Gastroesophageal sphincter (tissue), 4 donors: ENCODE results near the gene OTOG. TPM values are rescaled to one million over a fixed set of nuclear protein-coding genes. Genes with fewer than 3 reads are reported as not detected.

Experiments
- ATAC-seq: fragments of 150-250 bp; one replicate; pipeline ENCODE4 v1.9.1; 2016; ENCODE audit warnings: mild to moderate bottlenecking, moderate library complexity
- H3K27ac ChIP-seq, 4 donors: fragments of 200-600 bp; sonication (generic) in 3 of 4; 1 replicate in 3 of 4; 2 replicates in 1 of 4; pipeline ENCODE4 v1.5.1; 2016 to 2019
- H3K27me3 ChIP-seq: fragments of 200-600 bp; sonication (generic); one replicate; pipeline ENCODE4 v1.5.1; 2019
- H3K36me3 ChIP-seq, 2 donors: fragments of 200-600 bp; sonication (generic); one replicate each; pipeline ENCODE4 v1.5.1; 2019; ENCODE audit warnings: control low read depth in 1 of 2
- H3K4me1 ChIP-seq, 3 donors: fragments of 200-600 bp; sonication (generic); 1 replicate in 2 of 3; 2 replicates in 1 of 3; pipeline ENCODE4 v1.5.1; 2016 to 2019; ENCODE audit warnings: control low read depth in 2 of 3
- H3K4me3 ChIP-seq, 2 donors: fragments of 200-600 bp; sonication (generic); one replicate each; pipeline ENCODE4 v1.5.1; 2019; ENCODE audit warnings: mild to moderate bottlenecking in 1 of 2, moderate library complexity in 1 of 2
- H3K9me3 ChIP-seq, 3 donors: fragments of 200-600 bp; sonication (generic); one replicate each; pipeline ENCODE4 v1.5.1; 2017 to 2019; ENCODE audit warnings: control low read depth in 2 of 3
- EP300 ChIP-seq: sonication (generic); formaldehyde crosslinking; IDR thresholded peaks from one replicate; pipeline ENCODE4 v1.6.1; 2017; ENCODE audit warnings: antibody characterized with exemption, mild to moderate bottlenecking
- POLR2A ChIP-seq, 2 donors: fragments of 450-650 bp; IDR thresholded peaks; one replicate each; pipeline ENCODE4 v1.6.1; 2017; ENCODE audit warnings: antibody characterized with exemption in 2 of 2, mild to moderate bottlenecking in 2 of 2, moderate library complexity in 1 of 2
- POLR2AphosphoS5 ChIP-seq: sonication (generic); formaldehyde crosslinking; IDR thresholded peaks from one replicate; pipeline ENCODE4 v1.6.1; 2017; ENCODE audit warnings: antibody characterized with exemption
- WGBS, 2 donors: methylation state at CpG; one replicate each; pipeline ENCODE4 v1.1.5; 2018; ENCODE audit warnings: low coverage in 1 of 2; 5-methylcytosine and 5-hydroxymethylcytosine counted together
- total RNA-seq, 4 donors: library from RNA; depleted of rRNA; stranded (reverse); fragments of >200 nt; gene quantifications; one replicate each; pipeline ENCODE4 v1.1.0, GENCODE V29; 2016
- TF ChIP-seq, protein P1 (sequence below), 4 experiments: fragments of 200-600 bp in 2 of 4; fragments of 450-650 bp in 2 of 4; sonication (generic) in 1 of 4; IDR thresholded peaks; one replicate each; pipeline ENCODE4 v1.5.1; 2017 to 2019; ENCODE audit warnings: antibody characterized with exemption in 4 of 4, mild to moderate bottlenecking in 2 of 4, moderate library complexity in 2 of 4

The OTOG gene, protein sequence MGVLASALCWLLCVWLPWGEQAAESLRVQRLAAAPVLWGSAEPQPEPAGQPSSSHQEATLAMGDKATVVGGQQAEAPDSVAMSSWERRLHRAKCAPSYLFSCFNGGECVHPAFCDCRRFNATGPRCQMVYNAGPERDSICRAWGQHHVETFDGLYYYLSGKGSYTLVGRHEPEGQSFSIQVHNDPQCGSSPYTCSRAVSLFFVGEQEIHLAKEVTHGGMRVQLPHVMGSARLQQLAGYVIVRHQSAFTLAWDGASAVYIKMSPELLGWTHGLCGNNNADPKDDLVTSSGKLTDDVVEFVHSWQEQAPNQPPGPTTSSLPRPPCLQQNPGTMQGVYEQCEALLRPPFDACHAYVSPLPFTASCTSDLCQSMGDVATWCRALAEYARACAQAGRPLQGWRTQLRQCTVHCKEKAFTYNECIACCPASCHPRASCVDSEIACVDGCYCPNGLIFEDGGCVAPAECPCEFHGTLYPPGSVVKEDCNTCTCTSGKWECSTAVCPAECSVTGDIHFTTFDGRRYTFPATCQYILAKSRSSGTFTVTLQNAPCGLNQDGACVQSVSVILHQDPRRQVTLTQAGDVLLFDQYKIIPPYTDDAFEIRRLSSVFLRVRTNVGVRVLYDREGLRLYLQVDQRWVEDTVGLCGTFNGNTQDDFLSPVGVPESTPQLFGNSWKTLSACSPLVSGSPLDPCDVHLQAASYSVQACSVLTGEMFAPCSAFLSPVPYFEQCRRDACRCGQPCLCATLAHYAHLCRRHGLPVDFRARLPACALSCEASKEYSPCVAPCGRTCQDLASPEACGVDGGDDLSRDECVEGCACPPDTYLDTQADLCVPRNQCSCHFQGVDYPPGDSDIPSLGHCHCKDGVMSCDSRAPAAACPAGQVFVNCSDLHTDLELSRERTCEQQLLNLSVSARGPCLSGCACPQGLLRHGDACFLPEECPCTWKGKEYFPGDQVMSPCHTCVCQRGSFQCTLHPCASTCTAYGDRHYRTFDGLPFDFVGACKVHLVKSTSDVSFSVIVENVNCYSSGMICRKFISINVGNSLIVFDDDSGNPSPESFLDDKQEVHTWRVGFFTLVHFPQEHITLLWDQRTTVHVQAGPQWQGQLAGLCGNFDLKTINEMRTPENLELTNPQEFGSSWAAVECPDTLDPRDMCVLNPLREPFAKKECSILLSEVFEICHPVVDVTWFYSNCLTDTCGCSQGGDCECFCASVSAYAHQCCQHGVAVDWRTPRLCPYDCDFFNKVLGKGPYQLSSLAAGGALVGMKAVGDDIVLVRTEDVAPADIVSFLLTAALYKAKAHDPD (N-terminal part only)
- not detected for total RNA-seq

DNA sequence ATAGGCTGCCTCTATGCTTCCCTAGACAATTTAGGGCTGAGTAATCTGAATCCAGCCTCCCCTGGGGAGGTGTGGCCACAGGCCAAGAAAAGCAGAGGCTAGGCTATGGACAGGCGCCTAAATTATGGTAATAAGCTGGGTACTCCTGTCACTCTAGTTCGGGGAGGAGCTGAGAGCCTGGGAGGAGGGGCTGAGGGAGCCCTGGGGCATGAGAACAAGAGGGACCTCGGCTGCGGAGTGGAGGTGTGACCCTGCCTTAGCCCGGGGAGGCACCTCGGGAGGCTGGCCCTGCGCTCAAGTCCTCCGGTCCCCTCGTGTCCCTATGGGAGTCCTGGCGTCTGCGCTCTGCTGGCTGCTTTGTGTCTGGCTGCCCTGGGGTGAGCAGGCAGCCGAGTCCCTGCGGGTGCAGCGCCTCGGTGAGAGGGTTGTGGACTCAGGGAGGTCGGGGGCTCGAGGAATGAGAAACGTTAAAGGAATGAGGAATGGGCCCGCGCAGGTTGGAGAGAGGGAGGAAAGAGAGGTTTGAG is at the start of gene OTOG:
OTOG (plus strand) TSS at position 209 of the 527 bp plus-strand sequence; CDS start at position 323, 114 bp downstream.
- WGBS, 2 donors, result 2% methylated on average over 6 of the region's 20 CpGs; no CpG with 5 or more reads in 1 of the 2 donors
- no peak within 1 kb of the TSS for H3K4me3 ChIP-seq
- peaks cover 76% of the 10 kb centered on the region for H3K27me3 ChIP-seq
- no peak for TF ChIP-seq POLR2A (IDR thresholded peaks at IDR 0.05)
- TF ChIP-seq, protein P1, sequence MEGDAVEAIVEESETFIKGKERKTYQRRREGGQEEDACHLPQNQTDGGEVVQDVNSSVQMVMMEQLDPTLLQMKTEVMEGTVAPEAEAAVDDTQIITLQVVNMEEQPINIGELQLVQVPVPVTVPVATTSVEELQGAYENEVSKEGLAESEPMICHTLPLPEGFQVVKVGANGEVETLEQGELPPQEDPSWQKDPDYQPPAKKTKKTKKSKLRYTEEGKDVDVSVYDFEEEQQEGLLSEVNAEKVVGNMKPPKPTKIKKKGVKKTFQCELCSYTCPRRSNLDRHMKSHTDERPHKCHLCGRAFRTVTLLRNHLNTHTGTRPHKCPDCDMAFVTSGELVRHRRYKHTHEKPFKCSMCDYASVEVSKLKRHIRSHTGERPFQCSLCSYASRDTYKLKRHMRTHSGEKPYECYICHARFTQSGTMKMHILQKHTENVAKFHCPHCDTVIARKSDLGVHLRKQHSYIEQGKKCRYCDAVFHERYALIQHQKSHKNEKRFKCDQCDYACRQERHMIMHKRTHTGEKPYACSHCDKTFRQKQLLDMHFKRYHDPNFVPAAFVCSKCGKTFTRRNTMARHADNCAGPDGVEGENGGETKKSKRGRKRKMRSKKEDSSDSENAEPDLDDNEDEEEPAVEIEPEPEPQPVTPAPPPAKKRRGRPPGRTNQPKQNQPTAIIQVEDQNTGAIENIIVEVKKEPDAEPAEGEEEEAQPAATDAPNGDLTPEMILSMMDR (IDR thresholded peaks at IDR 0.05), result no peak
- TF ChIP-seq POLR2AphosphoS5, result no peak
- TF ChIP-seq EP300, result no peak
- no peaks in the 10 kb centered on the region for H3K36me3 ChIP-seq
- no peak for ATAC-seq
- H3K4me1 ChIP-seq, result peaks cover 0 to 6% (median 0%) of the 10 kb centered on the region in 3 donors
- H3K27ac ChIP-seq, result no peak within 1 kb of the TSS
- H3K9me3 ChIP-seq, result no peaks in the 10 kb centered on the region

GRCh38 chr11:17498058-17498457 is 49.0 kb upstream of the OTOG start:
- Histone ChIP-seq H3K4me3 (no peak overlapping the region), H3K9me3 (no peaks in the 10 kb centered on the region), H3K4me1 (no peaks in the 10 kb centered on the region), H3K36me3 (no peaks in the 10 kb centered on the region), H3K27me3 (peaks cover 12% of the 10 kb centered on the region), H3K27ac (no peak overlapping the region)
- ATAC-seq, result no peak
- 56 to 90% methylated on average over 2 to 3 of the region's 4 CpGs for WGBS, 2 donors
- TF ChIP-seq POLR2AphosphoS5 (no peak), POLR2A (IDR thresholded peaks at IDR 0.05) (no peak), EP300 (no peak)
- TF ChIP-seq, protein P1 (IDR thresholded peaks at IDR 0.05), result no peak

- H3K9me3 ChIP-seq, result no peaks in the 10 kb centered on the region
- H3K27ac ChIP-seq, result no peak overlapping the region
- 58 to 70% methylated on average over 2 to 4 of the region's 5 CpGs for WGBS, 2 donors
- H3K36me3 ChIP-seq, result no peaks in the 10 kb centered on the region
- no peak for ATAC-seq
- no peak overlapping the region for H3K4me3 ChIP-seq
- H3K4me1 ChIP-seq, result no peaks in the 10 kb centered on the region
- H3K27me3 ChIP-seq, result peaks cover 8% of the 10 kb centered on the region
- TF ChIP-seq, protein P1 (IDR thresholded peaks at IDR 0.05), result no peak
Observed at GRCh38 chr11:17498475-17498874, 48.6 kb upstream of the OTOG start.

DNA sequence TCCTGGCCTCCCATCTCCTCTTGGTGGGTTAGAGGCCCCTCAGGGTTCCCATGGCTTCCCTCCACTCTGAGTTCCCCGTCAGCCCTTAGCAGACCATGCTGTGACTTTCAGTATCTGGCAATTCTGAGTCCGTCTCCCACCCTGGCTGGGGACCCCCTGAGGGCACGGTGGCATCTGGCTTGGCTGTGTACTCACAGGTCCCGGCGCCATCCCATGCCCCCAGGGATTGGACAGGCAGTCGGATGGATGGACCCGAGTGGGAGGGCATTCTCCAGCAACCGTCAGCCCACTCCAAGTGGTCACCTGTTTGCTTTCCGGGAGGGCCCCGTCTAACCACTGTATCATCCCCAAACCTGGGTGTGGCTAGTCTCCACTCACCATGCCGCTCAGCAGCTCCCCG is 46.4 kb upstream of the OTOG start:
- H3K4me1 ChIP-seq, result peaks cover 0 to 6% (median 0%) of the 10 kb centered on the region in 3 donors
- no peaks in the 10 kb centered on the region for H3K36me3 ChIP-seq
- H3K9me3 ChIP-seq, result no peaks in the 10 kb centered on the region
- H3K4me3 ChIP-seq, result no peak overlapping the region
- H3K27me3 ChIP-seq, result no peaks in the 10 kb centered on the region
- WGBS, 2 donors, result no CpG with 5 or more reads among the region's 12 CpGs
- no peak for ATAC-seq
- H3K27ac ChIP-seq, result no peak overlapping the region
- TF ChIP-seq, protein P1 (IDR thresholded peaks at IDR 0.05), result no peak
- no peak for TF ChIP-seq POLR2AphosphoS5
- no peak for TF ChIP-seq POLR2A (IDR thresholded peaks at IDR 0.05)
- no peak for TF ChIP-seq EP300
